Sciatic nerve (tissue), 2 donors: ENCODE results near the gene SPAAR. TPM values are rescaled to one million over a fixed set of nuclear protein-coding genes. Genes with fewer than 3 reads are reported as not detected.

Experiments used
- ATAC-seq: fragments of 200-7000 bp; cut with Tn5 transposase; one replicate; pipeline ENCODE4 v1.9.1; 2020; ENCODE audit warnings: mild to moderate bottlenecking, moderate library complexity
- DNase-seq: peaks from one replicate; pipeline ENCODE4 v3.0.0-alpha.2; 2020; ENCODE audit warnings: low spot score
- intact Hi-C: fragments of 100-400 bp; cut with DNase I; formaldehyde crosslinking; loops from one replicate; pipeline ENCODE4 v1.14.2; 2022
- total RNA-seq: library from RNA; stranded (reverse); fragmentation: NEBNext Ultra II Directional; extraction: Animal tissue kit (Norgen Biotek cat#: 25700); gene quantifications from one replicate; pipeline ENCODE4 v1.2.1, GENCODE V29; 2021
- donor health status: DM: no; HTN: no; CAD: no.
- donor health status: DM: no; HTN: no; CAD: no.

The SPAAR gene
- total RNA-seq, 1 donor from 2014 or later: 5.8 TPM

DNA sequence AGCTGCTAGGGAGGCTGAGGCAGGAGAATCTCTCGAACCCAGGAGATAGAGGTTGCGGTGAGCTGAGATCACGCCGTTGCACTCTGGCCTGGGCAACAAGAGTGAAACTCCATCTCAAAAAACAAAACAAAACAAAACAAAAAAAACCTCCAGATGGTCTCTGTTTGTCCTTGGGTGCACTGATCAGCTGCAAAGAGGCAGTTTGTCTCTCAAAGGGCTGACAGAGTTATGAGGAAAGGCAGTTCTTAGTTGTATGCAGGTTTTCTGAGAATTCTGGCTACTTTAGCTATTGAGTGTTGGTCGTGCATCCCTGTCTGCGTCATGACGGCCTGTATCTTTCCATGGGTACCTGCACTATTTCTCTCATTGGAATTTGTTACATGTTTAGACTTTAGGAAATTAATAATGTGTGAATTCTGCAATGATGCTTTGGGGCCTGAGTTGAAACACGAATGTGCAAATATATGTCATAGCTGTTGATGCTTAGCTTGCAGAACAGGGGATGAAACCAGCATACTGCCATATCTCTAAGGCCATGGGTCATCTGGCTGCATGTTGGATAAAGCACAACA is 30.5 kb downstream of the SPAAR start:
- ATAC-seq (no peak), DNase-seq (no peak)
- intact Hi-C loops: no loop called here

GRCh38 chr9:35940458-35941407 is 31.4 kb downstream of the SPAAR start:
- intact Hi-C loops: no loop called here
- DNase-seq (no peak), ATAC-seq (no peak)

DNA sequence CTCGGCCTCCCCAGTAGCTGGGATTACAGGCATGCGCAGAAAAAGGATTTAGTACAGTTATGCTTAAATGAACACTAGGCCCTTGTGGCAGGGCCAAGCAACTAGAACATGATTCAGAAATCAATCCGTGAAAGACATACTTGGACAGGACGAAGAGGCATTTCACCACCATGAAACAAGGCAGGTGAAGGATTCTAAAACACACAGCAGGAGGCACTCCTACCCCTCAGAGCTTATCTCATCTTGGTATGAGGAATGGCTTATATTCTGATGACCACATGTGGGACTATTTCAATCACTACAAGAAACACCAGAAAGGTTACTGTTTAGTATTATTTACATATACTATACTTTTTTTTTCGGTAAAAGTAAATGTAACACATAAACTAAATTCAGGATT is 33.0 kb downstream of the SPAAR start:
- ATAC-seq (no peak), DNase-seq (no peak)
- intact Hi-C loops: no loop called here

DNA sequence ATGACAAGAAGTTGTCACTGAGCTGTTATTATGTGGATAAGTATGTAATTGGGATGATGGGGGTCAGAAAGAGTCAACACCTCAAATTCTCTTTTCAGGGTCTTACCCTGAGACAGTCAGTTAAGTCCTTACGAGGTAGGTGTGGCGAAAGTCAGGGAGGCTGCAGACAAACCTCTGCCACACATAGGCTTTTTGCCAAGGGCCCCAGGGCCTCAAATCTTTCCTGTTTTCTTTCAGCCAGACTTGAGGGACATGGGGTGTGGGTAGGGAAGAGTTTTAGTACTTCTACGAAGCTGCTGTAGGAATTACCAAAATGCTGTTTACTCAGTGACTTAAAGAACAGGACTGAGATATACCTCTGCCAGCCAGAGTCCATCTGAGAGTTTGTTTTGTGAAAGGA is 34.9 kb downstream of the SPAAR start:
- no peak for DNase-seq
- no peak for ATAC-seq
- intact Hi-C loops: no loop called here

DNA sequence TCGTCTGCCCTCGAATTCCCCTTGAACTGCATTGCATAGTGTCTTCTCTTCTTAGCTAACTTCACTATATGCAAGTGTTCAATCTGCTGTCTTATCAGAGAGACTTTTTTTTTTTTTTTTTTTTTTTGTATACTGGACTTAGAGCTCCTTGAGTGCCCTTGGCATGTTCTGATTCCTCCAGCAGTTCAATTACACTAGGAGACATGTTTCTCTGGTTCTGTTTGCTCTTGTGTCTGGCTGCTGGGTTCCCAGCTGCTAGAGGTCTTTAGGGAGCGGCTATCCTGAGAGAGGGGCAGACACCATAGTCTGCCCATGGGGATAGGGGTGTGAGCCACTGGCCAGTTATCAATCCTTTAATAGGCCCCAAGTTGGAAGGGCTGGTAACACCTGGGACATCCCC is 35.6 kb downstream of the SPAAR start:
- intact Hi-C loops: no loop called here
- DNase-seq (no peak), ATAC-seq (peak; percentile 8)

GRCh38 chr9:35945341-35946018 is 36.2 kb downstream of the SPAAR start:
- ATAC-seq: peak; percentile 91
- intact Hi-C loops: loop anchor here (1.0 kb wide), 1 partner anchor 43 kb away; no protein-coding TSS in a partner anchor
- peak; percentile 92 for DNase-seq

DNA sequence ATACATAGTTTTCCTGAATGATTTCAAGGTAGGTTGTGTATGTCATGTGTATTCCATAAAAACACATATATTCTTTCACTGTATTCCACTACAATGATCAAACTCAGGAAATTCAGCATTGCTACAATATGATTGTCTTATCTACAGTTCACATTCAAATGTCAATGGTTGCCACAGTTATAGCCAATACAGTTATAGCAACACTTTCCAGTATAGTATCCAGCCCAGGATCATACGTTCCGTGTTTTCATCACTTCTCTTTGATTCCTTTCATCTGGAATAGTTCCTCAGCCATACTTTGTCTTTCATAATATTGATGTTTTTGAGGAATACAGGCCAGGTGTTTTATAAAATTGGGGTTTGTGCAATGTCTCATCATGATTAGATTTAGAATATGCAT is 39.2 kb downstream of the SPAAR start:
- no peak for DNase-seq
- intact Hi-C loops: no loop called here
- no peak for ATAC-seq

DNA sequence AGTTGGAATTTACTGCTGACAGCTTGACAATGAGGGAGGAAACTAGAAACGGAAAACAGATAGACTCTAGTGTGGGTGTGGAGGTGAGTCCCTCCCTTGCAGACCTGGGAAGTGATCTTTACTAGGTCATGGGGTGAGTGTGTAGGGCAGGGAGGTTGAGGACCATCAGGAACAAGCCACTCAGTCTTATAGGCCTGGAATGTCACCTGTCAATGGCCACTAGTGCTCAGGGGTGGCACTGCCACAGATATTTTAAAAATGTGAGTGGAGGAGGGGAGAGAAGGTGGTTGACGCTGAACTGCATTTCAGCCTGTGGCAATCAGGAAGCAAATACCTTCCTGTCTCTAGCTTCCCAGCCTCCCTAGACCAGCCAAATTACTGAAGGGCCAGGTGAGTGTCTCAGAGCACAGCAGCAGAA is 39.6 kb downstream of the SPAAR start:
- no peak for ATAC-seq
- intact Hi-C loops: no loop called here
- DNase-seq: no peak

- DNase-seq: no peak
- no peak for ATAC-seq
- intact Hi-C loops: loop anchor here (10.0 kb wide), 1 partner anchor 73 kb away; no protein-coding TSS in a partner anchor
These were observed 42.4 kb downstream of the SPAAR start for GRCh38 chr9:35951736-35952135.

- intact Hi-C loops: loop anchor here (10.0 kb wide), 1 partner anchor 72 kb away; no protein-coding TSS in a partner anchor
- DNase-seq (no peak), ATAC-seq (no peak)
These were observed 43.4 kb downstream of the SPAAR start for GRCh38 chr9:35952526-35953191.

GRCh38 chr9:35954942-35955546 is 45.8 kb downstream of the SPAAR start:
- intact Hi-C loops: loop anchor here (10.0 kb wide), 1 partner anchor 70 kb away; no protein-coding TSS in a partner anchor
- ATAC-seq: peak; percentile 86
- DNase-seq: no peak

DNA sequence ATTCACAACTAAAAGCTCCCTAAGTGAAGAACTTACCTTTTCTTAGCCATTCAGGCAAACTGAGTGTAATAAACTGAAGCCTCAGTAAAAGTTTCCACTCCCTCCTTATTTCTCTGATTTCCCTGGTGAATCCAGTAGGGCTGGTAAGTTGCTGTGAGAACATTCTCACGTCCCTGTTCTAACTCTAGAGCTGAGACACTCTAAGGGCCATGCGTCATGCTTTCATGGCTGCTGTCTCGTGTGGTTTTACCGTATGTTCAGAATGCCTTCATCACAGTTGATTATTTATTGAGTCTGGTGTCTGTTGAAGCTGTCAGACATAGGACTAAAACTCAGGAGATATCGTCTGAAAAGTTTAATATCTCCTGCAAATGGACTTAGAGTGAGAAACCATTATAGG is 47.4 kb downstream of the SPAAR start:
- DNase-seq (no peak), ATAC-seq (no peak)
- intact Hi-C loops: loop anchor here (10.0 kb wide), 1 partner anchor 68 kb away; no protein-coding TSS in a partner anchor

- intact Hi-C loops: loop anchor here (10.0 kb wide), 1 partner anchor 67 kb away; no protein-coding TSS in a partner anchor
- ATAC-seq (no peak), DNase-seq (no peak)
These were observed 49.0 kb downstream of the SPAAR start, which contains the start of gene OR2S2 for GRCh38 chr9:35958104-35958837. Gene OR2S2 (minus strand): TSS chr9:35958154. CDS start chr9:35958098, 56 bp downstream.

- intact Hi-C loops: no loop called here
- ATAC-seq (no peak), DNase-seq (no peak)
These were observed 50.9 kb downstream of the SPAAR start for GRCh38 chr9:35960039-35960655.
